ENCODE results near the gene ALG6. TPM values are rescaled to one million over a fixed set of nuclear protein-coding genes. Genes with fewer than 3 reads are reported as not detected.

The ALG6 gene
- total RNA-seq, 1 donor from 2014 or later, result 25.5 TPM

- no peaks in the 10 kb centered on the region for H3K27me3 Mint-ChIP-seq (ENCODE audit: low read depth)
- no peak for DNase-seq (ENCODE audit: low spot score)
- no peaks in the 10 kb centered on the region for H3K4me1 Mint-ChIP-seq (ENCODE audit: low read depth)
- peaks cover 7% of the 10 kb centered on the region for H3K36me3 Mint-ChIP-seq (ENCODE audit: low read depth)
- no peak overlapping the region for H3K4me3 Mint-ChIP-seq (ENCODE audit: low read depth)
- H3K27ac Mint-ChIP-seq, result no peak overlapping the region
- H3K9me3 Mint-ChIP-seq, result no peaks in the 10 kb centered on the region
- intact Hi-C loops (cut with micrococcal nuclease), result no loop called here
Measured at GRCh38 chr1:63487336-63488065, 120.1 kb downstream of the ALG6 start.

Other genes with a start within 250 kb of the ALG6 start
- not detected in 2 replicates for gene FOXD3, start 45.1 kb upstream of the ALG6 start, total RNA-seq
- 49.3 and 52.2 TPM in 2 replicates for gene ITGB3BP, start 155.6 kb downstream of the ALG6 start, total RNA-seq
- gene EFCAB7, start 155.9 kb downstream of the ALG6 start, total RNA-seq, result 6.5 and 6.6 TPM in 2 replicates
- gene PGM1, start 225.8 kb downstream of the ALG6 start, total RNA-seq, result 61.8 and 62.0 TPM in 2 replicates

Measured in activated T-helper 2 cell treated with anti-CD3 and anti-CD28 coated beads, Interferon-gamma antibody, Interleukin-2, Interleukin-4, amounts not matched to agents 10 μg/mL and 5 μg/mL and 100 μg/mL, durations not matched to agents 14 hours and 24 hours and 36 hours (primary cell).